GM19043 (cell line): ENCODE measurements around the gene SPOCK1.
"Not testable (repeated sequence)": the region's sequence is repeated elsewhere in the genome, so short reads cannot be mapped to it uniquely, and the experiment has no call there.

Source experiments
- ATAC-seq: cut with Tn5 transposase; IDR thresholded peaks from one replicate; pipeline ENCODE4 v1.9.1; 2021; ENCODE audit warnings: low read depth; ENCODE audit not compliant: unreplicated experiment

The SPOCK1 gene

DNA sequence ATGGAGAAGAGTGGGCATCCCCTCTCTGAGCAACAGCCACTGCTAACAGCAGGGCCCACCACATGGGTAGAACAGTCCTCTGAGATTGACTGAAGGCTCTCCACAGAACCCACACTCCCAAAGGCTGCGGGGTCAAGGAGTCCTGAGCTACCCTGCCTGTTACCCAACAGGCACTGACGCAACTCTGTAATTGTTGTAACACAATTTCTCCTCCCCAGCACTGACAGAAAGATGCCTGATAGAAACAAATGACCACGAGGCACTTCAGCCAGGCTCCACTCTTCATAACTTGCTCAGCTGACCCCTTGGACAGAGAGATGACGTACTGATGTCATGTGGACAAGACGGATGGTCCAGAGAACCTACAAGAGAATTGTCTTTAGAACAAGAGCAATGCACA lies 220.7 kb downstream of the SPOCK1 start:
- no peak for ATAC-seq

- no peak for ATAC-seq
These were observed 224.0 kb downstream of the SPOCK1 start for GRCh38 chr5:137275083-137275482.

DNA sequence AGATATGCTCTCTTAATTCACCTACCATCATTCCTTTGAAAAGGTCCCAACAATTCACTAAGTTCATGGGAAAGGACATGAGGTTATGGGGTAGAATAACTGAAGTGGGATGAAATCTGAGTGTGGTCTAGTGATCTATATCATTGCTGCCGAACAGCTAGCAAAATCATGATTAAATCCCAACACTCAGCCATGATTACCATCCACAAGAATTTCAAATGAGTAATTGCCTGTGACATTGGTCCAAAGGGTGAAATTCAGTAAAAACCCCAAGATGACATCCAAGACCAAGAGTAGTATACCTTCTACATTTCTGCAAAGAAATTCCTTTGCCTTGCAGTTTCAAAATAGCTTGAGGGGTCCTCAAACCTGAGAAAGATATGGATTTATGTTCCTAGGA lies 225.6 kb downstream of the SPOCK1 start:
- ATAC-seq, result no peak

- ATAC-seq, result no peak
These were observed 226.3 kb downstream of the SPOCK1 start for GRCh38 chr5:137272831-137273230.

DNA sequence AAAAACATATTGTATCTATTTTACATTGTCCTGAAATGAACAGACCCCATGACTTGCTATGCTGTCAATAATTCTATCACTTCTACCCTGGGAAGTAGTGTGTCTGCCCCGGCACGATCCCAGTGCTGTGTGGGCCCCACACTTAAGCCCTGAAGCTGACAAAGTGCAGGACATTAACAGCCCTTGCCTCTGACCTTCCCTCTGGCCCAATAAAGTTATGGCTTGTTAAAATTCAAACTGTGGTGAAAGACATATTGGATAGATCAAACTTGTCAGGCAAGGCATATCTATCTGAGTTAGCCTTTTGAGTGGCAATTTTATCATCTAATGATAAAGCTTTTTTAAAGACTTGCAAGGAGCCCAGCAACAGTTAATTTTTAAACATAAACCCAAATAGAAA lies 229.2 kb downstream of the SPOCK1 start:
- no peak for ATAC-seq

GRCh38 chr5:137269274-137269673 lies 229.9 kb downstream of the SPOCK1 start:
- ATAC-seq, result no peak

DNA sequence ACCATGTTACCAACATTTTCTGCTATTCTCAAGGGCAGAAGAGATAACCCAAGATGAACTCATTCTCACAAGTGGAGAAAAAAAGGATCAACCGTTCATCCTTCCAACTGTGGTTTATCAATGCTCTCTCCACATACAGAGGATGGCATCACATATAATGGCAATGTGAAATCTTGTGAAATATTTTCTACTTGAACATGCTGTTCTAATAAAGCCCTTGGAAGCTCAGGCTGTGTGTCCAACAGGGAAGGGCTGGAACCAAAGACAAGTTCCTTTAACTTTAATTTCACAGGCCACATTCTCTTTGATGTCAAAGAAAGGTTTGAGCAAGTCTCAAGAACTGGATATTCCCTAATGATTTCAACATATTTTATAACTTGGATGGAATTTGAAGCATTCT lies 230.5 kb downstream of the SPOCK1 start:
- ATAC-seq, result no peak

- no peak for ATAC-seq
These were observed 232.9 kb downstream of the SPOCK1 start for GRCh38 chr5:137266186-137266585.

DNA sequence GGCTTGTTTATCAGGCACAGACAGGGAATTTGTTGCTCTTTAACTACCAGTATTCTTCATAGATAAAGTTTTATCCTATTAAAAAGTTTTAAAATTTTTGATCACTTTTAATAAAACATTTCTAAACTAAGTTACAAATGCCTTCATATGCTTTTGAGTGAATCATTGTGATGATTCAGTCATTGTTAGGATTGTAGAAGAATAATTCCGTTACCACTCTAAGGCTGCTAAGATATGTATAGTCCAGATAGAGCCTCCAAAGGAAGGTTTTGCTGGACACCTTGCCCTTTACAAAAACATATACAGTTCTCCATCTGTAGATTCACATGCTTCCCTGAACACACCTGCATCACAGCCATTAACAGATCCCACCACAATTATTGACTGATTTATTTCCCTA lies 233.7 kb downstream of the SPOCK1 start:
- ATAC-seq, result no peak

GRCh38 chr5:137264573-137264972 lies 234.6 kb downstream of the SPOCK1 start:
- no peak for ATAC-seq

- no peak for ATAC-seq
These were observed 235.1 kb downstream of the SPOCK1 start for GRCh38 chr5:137264041-137264440.

GRCh38 chr5:137263371-137264005 lies 235.6 kb downstream of the SPOCK1 start:
- ATAC-seq, result no peak

DNA sequence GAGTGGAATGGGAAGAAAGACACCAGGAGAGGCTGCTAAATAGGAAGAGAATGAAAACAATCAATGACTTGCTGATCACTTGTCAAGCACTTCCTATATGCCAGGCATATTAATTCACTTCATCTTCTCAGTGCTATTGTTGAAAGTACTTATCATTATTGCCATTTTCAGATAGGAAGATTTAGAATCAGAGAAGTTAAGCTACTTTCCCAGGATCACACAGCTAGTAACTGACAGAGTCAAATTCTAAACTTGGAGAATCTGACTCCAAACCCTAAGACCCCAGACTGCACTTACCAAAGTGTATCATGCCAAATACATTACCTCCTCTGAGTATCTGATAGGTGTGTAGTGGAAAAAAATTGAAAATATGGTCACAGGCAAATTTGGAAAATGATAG lies 236.3 kb downstream of the SPOCK1 start:
- no peak for ATAC-seq

- no peak for ATAC-seq
These were observed 238.1 kb downstream of the SPOCK1 start for GRCh38 chr5:137260820-137261695.

DNA sequence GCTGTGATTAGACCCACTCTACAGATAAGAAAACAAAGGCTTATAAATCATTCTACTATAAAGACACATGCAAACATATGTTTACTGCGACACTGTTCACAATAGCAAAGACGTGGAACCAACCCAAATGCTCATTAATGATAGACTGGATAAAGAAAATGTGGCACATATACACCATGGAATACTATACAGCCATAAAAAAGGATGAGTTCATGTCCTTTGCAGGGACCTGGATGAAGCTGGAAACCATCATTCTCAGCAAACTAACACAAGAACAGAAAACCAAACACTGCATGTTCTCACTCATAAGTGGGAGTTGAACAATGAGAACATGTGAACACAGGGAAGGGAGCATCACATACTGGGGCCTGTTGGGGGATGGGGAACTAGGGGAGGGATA lies 240.0 kb downstream of the SPOCK1 start:
- not testable (repeated sequence) for ATAC-seq

- no peak for ATAC-seq
These were observed 244.7 kb downstream of the SPOCK1 start for GRCh38 chr5:137254119-137255090.

DNA sequence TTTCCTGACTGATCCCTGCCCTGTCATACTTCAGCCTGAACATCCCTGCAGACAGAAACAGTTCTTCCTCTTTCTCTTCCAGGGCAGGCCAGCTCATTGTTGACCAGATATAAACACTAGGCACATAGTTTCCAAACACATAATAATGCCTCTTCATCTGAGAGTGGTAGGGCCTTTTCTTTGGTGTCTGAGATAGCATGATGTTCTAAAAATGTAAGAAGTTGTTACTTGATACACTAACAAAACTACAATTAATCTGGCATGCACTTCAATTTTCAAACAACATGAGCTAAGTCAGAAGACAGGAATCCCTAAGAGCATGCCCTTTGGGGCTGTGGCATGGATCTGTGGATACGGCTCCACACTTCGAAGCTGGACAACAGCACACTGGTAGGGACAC lies 246.6 kb downstream of the SPOCK1 start:
- ATAC-seq, result no peak

DNA sequence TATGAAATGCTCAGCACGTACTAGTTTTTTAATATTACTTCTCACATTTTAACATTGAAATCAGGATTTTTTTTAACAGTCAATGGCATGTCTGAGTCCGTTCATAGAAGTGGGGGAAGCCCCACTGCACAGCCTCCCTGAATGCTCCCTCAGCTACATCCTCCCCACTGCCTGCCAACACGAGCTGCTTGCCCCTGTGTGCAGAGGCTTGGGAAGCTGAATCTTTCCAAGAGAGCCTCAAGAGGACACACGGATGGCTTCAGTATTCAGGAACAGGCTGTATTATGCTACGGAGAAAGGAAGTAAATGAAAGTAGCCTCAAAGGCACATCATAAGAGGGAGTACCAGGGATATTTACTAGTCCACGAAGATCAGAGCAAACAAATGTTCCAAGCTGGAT lies 248.7 kb downstream of the SPOCK1 start:
- ATAC-seq, result no peak

GRCh38 chr5:137248527-137248926 lies 250.6 kb downstream of the SPOCK1 start:
- no peak for ATAC-seq

DNA sequence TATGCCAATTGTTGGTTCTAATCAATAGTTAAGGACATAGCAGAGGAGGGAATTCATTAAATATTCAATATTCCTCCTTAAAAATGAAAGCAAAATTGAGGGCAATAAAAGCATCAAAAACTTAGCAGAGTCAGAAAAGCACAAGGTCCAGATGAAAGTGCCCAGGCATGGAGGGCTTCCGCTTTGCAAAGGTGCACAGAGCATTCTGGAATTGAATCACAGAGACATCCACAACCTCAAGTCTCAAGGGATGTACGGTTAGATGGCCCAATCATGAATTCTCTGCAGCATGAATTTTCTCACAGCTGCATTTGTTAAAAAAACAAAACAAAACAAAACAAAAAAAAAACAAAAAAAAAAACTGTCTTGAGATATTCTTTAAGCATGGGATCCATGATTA lies 253.7 kb downstream of the SPOCK1 start:
- no peak for ATAC-seq

GRCh38 chr5:137240285-137240684 lies 258.8 kb downstream of the SPOCK1 start:
- ATAC-seq, result no peak
